ENCODE measurements around the gene CELA3A. TPM values are rescaled to one million over a fixed set of nuclear protein-coding genes. Genes with fewer than 3 reads are reported as not detected.

Gene CELA3A
- total and polyA plus RNA-seq, 2 of the 13 experiments (the other 11 are each of a cell fraction or from before 2014, with no cell fraction given), result 0.09 TPM; not detected in 1

- TF ChIP-seq ZBED4 (CRISPR knock-in tag; IDR thresholded peaks at IDR 0.05; ENCODE audit: borderline replicate concordance) (peak; percentile 46; the same call in 1 of the 2 replicates), ZSCAN29 (CRISPR knock-in tag; conservative IDR thresholded peaks at IDR 0.05) (no peak), ZNF160 (CRISPR knock-in tag; IDR thresholded peaks at IDR 0.05) (no peak), U2AF2 (IDR thresholded peaks at IDR 0.05; ENCODE audit: low read depth, low read length) (no peak), TEAD3 (CRISPR knock-in tag; optimal IDR thresholded peaks at IDR 0.05; ENCODE audit: borderline replicate concordance) (peak; percentile 74), NFE2 (CRISPR knock-in tag; IDR thresholded peaks at IDR 0.05) (no peak), FOXK1 (CRISPR knock-in tag; IDR thresholded peaks at IDR 0.05; ENCODE audit: borderline replicate concordance, low read depth) (peak; percentile 75; the same call in 1 of the 2 replicates), ZNF616 (CRISPR knock-in tag; IDR thresholded peaks at IDR 0.05; ENCODE audit: low read depth) (peak; percentile 87; the same call in 1 of the 2 replicates), HBP1 (CRISPR knock-in tag; IDR thresholded peaks at IDR 0.05; ENCODE audit: low read depth) (peak; percentile 57; the same call in 1 of the 2 replicates), RAD51 (IDR thresholded peaks at IDR 0.05; ENCODE audit: borderline replicate concordance) (no peak), MZF1 (CRISPR knock-in tag; IDR thresholded peaks at IDR 0.05; ENCODE audit: borderline replicate concordance) (no peak), ZNF747 (CRISPR knock-in tag; IDR thresholded peaks at IDR 0.05; ENCODE audit: borderline replicate concordance) (peak; percentile 64; the same call in 1 of the 2 replicates), CREB3 (CRISPR knock-in tag; IDR thresholded peaks at IDR 0.05) (no peak), ZNF709 (CRISPR knock-in tag; IDR thresholded peaks at IDR 0.05) (no peak), CBX5 (CRISPR knock-in tag; IDR thresholded peaks at IDR 0.05; ENCODE audit: borderline replicate concordance) (peak; percentile 78; the same call in 1 of the 2 replicates), ISX (CRISPR knock-in tag; conservative IDR thresholded peaks at IDR 0.05) (no peak), FOXA3 (CRISPR knock-in tag; IDR thresholded peaks at IDR 0.05) (peak; percentile 54), DDIT3 (CRISPR knock-in tag; IDR thresholded peaks at IDR 0.05) (no peak), E2F5 (CRISPR knock-in tag; conservative IDR thresholded peaks at IDR 0.05) (peak; percentile 22; the same call in 1 of the 2 replicates), PCBP1 (IDR thresholded peaks at IDR 0.05; ENCODE audit: borderline replicate concordance, low read depth, low read length) (no peak)
Observed at GRCh38 chr1:22052115-22053016, 50.9 kb downstream of the CELA3A start, which contains the start of gene CDC42 (continued).
